ENCODE measurements around the gene PRELID2.
"Not testable (repeated sequence)": the region's sequence is repeated elsewhere in the genome, so short reads cannot be mapped to it uniquely, and the experiment has no call there.

The PRELID2 gene

GRCh38 chr5:145834917-145835847 is at the start of gene PRELID2:
PRELID2 (minus strand) TSS chr5:145835342; CDS start chr5:145835251, 91 bp downstream.
- no peak for TF ChIP-seq CTCF (IDR thresholded peaks at IDR 0.05; ENCODE audit: control insufficient read depth, extremely low read depth, insufficient read depth)
- no peak within 1 kb of the TSS for H3K4me3 ChIP-seq (ENCODE audit: low read depth, low read length)
- no peak for DNase-seq (ENCODE audit: low read depth)

- no peak for DNase-seq (ENCODE audit: low read depth)
- no peak overlapping the region for H3K4me3 ChIP-seq (ENCODE audit: low read depth, low read length)
- TF ChIP-seq CTCF (IDR thresholded peaks at IDR 0.05; ENCODE audit: control insufficient read depth, extremely low read depth, insufficient read depth), result no peak
Measured at GRCh38 chr5:145874765-145875164, 39.6 kb upstream of the PRELID2 start.

- no peak within 1 kb of the TSS for H3K4me3 ChIP-seq (ENCODE audit: low read depth, low read length)
- TF ChIP-seq CTCF (IDR thresholded peaks at IDR 0.05; ENCODE audit: control insufficient read depth, extremely low read depth, insufficient read depth), result no peak
Measured at GRCh38 chr5:145872914-145873313, 37.8 kb upstream of the PRELID2 start, which contains the start of gene GRXCR2. GRXCR2 (minus strand) TSS chr5:145873014; CDS start chr5:145872968, 46 bp downstream.

GRCh38 chr5:145872486-145872885 is 37.3 kb upstream of the PRELID2 start:
- no peak for TF ChIP-seq CTCF (IDR thresholded peaks at IDR 0.05; ENCODE audit: control insufficient read depth, extremely low read depth, insufficient read depth)
- no peak overlapping the region for H3K4me3 ChIP-seq (ENCODE audit: low read depth, low read length)
- no peak for DNase-seq (ENCODE audit: low read depth)

More at GRCh38 chr5:145872914-145873313, 37.8 kb upstream of the PRELID2 start, which contains the start of gene GRXCR2:
- DNase-seq (ENCODE audit: low read depth), result no peak

GRCh38 chr5:145869753-145870152 is 34.6 kb upstream of the PRELID2 start:
- DNase-seq (ENCODE audit: low read depth), result no peak
- no peak for TF ChIP-seq CTCF (IDR thresholded peaks at IDR 0.05; ENCODE audit: control insufficient read depth, extremely low read depth, insufficient read depth)
- H3K4me3 ChIP-seq (ENCODE audit: low read depth, low read length), result no peak overlapping the region

GRCh38 chr5:145867806-145868205 is 32.7 kb upstream of the PRELID2 start:
- no peak for TF ChIP-seq CTCF (IDR thresholded peaks at IDR 0.05; ENCODE audit: control insufficient read depth, extremely low read depth, insufficient read depth)

GRCh38 chr5:145864432-145864831 is 29.3 kb upstream of the PRELID2 start:
- DNase-seq (ENCODE audit: low read depth); H3K4me3 ChIP-seq (ENCODE audit: low read depth, low read length): not testable (repeated sequence)

More at GRCh38 chr5:145867806-145868205, 32.7 kb upstream of the PRELID2 start:
- no peak for DNase-seq (ENCODE audit: low read depth)
- H3K4me3 ChIP-seq (ENCODE audit: low read depth, low read length), result no peak overlapping the region

All from LNCaP clone FGC (cell line).